Kasumi-1 (cell line): Measurements from ENCODE around the gene AMZ1.
"Not testable (repeated sequence)": the region's sequence is repeated elsewhere in the genome, so short reads cannot be mapped to it uniquely, and the experiment has no call there.

Source experiments
- DNase-seq, 2 experiments: peaks; one replicate each; lab custom pipeline; 2025; lab: John Stamatoyannopoulos, UW

AMZ1 gene

DNA sequence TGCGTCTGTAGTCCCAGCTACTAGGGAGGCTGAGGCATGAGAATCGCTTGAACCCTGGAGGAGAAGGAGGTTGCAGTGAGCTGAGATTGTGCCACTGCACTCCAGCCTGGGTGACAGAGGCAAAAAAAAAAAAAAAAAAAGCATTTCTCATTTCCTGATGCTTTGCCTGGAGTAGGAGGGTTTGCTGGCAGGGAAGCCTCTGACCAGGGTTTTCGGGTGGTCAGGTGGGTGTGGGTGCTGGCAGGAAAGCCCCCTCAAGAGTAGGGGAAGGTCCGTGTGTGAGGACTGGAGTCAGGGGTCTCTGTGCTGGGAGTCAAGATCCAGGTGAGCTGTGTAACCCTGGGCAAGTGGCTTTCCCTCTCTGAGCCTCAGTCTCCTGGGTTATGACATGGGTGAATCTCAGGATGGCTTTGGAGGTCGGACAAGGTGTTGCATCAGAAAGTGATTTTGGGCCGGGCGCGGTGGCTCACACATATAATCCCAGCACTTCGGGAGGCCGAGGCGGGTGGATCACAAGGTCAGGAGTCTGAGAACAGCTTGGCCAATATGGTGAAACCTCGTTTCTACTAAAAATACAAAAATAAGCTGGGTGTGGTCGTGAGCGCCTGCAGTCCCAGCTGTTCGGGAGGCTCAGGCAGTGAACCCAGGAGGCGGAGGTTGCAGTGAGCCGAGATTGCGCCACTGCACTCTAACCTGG is 3.2 kb downstream of the AMZ1 start:
- DNase-seq = no peak

DNA sequence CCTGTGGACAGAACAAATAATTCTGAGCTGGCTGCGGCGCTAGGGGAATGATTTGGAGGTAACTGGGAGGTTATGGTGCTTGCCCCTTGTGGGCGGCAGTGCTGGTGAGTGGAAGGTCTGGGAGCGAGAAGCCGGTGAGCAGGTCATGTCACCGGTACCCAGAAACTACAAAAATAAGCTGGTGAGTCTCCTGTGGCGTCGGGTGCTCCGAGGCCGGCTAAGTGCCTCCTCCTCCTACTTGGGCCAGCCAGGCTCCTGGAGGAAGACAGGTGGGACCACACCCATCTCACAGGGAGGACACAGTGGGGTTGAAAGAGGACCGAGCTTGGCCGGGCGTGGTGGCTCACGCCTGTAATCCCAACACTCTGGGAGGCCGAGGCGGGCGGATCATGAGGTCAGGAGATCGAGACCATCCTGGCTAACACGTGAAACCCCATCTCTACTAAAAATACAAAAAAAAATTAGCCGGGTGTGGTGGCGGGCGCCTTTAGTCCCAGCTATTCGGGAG is 4.0 kb downstream of the AMZ1 start:
- not testable (repeated sequence) for DNase-seq

DNA sequence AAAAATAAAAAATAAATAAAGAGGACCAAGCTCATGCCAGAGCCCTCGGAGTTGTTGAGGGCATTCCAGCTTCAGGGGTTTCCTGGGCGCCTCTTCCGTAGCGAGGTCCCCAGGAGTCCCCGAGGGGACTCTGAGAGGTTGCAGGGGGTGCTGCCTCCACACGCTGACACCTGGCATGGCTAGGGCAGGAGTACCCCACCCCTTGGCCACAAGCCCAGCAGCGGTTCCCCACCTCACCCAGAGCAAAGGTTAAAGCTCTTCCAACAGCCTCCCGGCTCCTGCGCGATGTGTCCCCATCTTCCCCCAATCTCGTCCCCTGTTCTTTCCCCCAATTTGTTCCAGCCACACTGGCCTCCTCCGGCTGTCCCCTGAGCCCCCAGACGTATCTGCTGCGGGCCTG is 4.5 kb downstream of the AMZ1 start:
- DNase-seq = no peak

DNA sequence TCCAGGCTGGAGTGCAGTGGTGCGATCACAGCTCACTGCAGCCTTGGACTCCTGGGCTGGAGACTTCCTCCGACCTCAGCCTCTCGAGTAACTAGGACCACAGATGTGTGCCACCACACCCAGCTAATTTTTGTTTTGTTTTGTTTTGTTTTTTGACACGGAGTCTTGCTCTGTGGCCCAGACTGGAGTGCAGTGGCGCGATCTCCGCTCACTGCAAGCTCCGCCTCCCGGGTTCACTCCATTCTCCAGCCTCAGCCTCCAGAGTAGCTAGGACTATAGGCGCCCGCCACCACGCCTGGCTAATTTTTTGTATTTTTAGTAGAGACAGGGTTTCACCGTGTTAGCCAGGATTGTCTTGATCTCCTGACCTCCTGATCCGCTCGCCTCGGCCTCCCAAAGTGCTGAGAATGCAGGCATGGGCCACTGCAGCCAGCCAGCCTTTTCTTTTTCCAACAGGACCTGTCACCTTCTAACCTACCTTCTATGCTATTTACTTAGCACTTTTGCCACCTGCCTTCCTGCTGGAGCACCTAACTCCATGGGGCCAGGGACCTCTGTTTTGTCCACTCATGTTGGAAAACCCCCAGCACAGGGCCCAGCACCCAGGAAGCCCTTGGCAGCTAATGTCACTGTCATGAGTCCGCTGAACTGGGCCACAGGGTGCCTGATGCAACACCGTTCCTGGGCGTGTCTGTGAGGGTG is 5.6 kb downstream of the AMZ1 start:
- not testable (repeated sequence) for DNase-seq

DNA sequence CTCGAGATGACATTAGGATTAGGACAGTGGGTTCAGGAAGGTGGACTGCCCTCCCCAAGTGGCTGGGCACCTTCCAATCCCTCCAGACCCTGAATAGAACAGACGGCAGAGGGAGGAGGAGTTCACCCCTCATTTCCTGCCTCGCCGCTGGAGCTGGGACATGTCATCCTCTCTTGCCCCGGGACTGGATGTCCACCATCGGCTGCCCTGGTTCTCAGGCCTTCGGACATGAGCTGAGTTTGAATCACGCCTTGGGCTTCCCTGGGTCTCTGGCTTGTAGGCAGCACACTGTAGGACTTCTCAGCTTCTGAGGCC is 6.1 kb downstream of the AMZ1 start:
- DNase-seq = not testable (repeated sequence)

DNA sequence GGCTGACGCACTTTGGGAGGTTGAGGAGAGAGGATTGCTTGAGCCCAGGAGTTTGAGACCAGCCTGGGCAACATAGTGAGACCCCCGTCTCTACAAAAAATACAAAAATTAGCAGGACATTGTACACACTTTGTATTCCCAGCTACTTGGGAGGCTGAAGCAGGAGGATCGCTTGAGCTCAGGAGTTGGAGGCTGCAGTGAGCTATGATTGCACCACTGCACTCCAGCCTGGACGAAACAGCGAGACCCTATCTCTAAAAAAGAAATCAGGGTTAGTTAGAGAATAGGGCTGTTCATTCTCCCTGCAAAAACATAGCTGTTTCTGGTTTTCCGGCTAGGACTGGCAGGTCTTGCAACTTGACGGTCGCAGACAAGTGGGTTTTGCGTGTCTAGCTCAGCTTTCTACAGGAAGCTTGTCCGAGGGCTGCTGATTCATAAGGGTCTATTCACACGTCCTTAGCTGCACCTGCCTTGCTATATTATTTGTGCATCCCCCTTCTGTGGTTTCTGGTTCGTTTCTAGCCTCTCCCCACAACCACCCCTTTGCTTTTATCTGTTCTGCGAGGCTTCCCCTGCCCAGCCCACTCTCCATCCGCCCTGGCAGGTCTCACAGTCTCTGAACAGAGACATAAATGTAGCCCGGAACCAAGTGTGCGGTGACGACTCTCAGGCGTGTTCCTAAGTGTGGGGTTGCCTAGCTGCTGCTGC is 10.7 kb downstream of the AMZ1 start:
- DNase-seq = peak; percentile 15 to 23

DNA sequence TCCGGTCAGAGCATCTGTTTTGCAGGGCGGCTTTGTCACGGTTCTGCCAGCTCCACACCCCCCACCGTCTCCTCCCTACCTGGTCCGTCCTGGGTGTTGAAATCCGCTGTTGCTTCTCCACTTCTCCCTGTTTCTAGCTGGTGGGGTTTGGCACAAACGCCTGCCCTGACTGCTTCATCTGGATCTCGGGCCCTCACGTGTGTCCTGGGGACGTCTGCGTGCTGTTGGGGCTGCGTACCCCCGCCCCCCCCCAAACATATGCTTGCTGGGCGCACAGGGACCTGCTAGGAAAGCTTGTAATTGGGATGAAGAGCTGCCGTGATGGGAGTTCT is 11.3 kb downstream of the AMZ1 start:
- DNase-seq = no peak

DNA sequence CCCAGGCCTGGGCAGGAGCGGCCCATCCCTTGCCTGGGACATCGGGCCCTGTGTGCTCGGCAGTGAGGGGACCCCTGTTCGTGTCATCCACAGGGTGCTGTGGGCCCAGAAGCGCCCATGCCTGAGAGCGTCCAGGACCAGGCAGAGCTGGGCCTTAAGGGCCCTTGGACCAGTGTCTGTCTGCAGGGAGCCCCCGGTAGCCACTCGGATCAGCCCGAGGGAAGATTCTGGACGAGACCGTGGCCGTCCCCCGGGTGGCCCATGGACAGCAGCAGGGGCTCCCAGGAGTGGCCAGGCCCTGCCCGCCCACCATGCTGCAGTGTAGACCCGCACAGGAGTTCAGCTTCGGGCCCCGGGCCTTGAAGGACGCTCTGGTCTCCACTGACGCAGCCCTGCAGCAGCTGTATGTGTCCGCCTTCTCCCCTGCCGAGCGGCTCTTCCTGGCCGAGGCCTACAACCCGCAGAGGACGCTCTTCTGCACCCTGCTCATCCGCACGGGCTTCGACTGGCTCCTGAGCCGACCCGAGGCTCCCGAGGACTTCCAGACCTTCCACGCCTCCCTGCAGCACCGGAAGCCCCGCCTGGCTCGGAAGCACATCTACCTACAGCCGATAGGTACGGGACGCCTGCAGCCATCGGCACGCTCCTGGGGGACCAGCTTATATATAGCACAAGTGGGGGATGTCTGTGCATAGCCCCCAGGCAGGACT is 12.3 kb downstream of the AMZ1 start:
- no peak for DNase-seq

DNA sequence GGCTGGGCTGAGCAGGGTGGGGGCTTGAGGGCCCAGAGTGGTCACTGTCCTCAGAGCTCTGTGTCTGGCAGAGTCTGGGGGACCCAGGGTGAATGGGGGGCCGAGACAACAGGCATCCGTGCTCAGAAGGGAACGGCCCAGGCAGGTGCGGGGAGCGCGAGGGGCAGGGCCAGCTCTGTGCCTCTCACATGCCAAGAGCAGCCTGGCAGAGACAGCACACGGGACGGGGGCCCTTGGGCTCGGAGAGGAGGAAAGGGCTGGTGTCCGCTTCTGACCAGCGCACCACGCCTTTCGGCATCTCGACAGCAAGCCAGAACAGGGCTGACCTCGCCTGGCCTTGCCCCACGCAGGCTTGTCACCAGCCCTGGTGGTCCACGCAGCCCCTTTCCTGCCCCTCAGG is 13.4 kb downstream of the AMZ1 start:
- no peak for DNase-seq

DNA sequence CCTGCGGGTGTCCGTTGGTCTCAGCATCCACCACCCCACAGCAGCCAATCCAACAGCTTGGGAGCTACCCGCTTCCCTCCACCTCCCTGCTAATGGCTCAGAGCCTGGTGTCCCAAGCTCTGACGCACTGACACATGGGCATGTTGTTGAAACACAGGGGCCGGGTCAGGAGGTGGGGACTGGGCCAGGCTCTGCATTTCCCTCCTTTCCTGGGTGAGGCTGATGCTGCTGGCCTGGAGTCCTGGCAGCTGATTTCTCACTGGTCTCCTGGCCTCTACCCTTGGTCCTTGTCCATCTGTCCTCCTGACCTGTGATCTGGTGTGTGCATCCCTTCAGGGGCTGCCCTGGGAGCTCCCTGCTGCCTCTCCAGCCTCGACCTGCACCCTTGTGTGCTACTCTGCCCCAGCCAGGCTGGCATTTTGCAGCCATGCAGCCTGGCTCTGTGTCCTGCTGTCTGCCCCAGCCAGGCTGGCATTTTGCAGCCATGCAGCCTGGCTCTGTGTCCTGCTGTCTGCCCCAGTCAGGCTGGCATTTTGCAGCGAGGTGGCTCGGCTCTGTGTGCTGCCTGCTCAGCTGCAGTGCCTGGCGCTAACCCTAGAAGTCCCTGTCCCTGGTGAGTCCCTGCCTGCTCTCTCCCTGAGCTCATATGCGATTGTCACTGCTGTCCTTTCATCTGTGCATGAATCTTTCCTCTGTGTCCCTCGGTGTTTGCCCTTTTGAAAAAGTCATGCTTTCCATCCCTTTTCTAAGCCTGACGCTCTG is 14.0 kb downstream of the AMZ1 start:
- no peak for DNase-seq

DNA sequence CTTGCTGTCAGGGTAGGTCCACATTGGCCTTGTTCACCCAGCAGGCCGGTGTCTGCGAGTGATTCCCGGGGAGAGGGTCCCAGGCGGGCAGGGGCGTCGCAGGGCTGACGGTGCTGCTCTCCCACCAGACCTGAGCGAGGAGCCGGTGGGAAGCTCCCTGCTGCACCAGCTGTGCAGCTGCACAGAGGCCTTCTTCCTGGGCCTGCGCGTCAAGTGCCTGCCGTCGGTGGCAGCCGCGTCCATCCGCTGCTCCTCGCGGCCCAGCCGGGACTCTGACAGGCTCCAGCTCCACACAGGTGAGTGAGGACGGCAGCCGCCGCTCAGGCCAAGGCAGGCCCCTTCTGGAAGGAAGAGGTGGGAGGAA is 14.6 kb downstream of the AMZ1 start:
- DNase-seq = no peak

DNA sequence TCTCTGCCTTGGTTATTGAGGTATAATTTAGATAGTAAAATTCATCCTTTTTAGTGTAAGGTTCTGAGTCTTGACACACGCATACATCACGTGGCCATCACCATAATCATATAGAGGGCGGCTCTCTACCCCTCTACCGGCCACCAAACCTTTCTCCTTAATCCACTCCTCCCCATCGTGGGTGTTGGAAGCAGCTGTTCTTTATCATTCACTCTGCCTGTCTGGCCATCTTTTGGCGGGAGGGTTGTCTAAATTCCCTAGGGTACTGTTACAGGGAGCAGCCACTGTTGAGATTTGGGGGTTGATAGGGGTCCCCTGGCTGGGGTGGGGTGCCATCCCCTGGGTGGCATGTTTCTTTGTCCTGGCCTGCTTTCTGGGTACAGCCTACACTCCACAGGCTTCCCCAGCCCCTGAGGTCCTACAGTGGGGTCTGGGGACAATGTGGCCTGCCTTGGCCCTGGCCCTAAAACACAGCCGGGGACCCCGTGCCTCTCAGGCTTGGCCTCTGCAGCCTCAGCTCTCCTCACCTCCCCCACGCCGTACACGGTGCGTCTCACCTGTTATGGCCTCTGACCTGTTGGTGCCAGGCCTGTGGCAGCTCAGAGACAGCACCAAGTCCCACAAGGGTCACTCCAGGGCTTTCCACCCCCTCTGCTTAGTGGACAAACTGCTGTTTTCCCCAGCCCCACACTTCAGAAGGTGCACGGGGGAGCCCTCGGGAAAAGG is 17.5 kb downstream of the AMZ1 start:
- no peak for DNase-seq

DNA sequence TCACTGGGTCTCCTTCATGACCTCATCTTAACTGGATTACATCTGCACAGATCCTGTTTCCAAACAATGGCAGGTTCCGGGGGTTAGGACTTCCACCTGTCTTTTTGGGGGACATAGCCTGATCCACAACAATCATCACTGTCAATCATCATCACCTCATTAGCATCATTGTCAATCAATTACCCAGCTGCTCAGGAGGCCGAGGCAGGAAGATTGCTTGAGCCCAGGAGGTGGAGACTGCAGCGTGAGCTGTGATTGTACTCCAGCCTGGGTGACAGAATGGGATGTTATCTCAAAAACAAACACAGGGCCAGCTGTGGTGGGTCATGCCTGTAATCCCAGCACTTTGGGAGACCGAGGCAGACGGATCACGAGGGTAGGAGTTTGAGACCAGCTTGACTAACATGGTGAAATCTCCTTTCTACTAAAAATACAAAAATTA is 18.7 kb downstream of the AMZ1 start:
- DNase-seq = no peak

DNA sequence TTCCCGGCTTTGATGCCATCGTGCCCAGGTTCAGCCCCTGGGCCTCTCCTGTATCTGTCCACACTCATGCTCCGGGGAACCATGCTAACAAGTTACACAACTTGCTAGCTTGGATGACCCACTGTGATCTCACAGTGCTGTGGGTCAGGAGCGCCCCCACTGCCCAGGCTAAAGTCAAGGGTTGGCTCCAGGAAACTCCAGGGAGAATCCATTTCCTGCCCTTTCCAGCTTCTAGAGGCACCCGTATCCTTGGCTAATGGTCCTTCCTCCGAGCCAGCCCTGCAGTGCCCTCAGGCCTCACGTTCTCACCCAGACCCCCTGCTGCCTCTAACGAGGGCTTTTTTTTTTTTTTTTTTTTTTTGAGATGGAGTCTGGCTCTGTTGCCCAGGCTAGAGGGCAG is 19.5 kb downstream of the AMZ1 start:
- DNase-seq = no peak

DNA sequence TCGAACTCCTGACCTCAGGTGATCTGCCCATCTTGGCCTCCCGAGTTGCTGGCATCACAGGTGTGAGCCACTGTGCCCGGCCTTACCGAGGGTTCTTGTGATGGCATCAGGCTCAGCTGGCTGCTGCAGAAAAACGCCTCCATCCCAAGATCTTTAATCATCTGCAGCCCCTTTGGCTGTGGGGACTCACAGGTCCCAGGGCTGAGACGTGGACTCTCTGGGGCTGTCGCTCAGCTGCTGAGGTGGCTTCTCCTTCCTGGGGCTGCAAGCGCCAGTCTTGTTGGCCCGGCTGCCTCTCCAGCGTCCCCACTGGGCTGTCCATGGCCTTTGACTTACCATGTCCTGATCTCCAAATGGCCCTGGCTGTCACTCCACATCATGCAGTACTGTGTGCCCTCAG is 20.0 kb downstream of the AMZ1 start:
- no peak for DNase-seq

DNA sequence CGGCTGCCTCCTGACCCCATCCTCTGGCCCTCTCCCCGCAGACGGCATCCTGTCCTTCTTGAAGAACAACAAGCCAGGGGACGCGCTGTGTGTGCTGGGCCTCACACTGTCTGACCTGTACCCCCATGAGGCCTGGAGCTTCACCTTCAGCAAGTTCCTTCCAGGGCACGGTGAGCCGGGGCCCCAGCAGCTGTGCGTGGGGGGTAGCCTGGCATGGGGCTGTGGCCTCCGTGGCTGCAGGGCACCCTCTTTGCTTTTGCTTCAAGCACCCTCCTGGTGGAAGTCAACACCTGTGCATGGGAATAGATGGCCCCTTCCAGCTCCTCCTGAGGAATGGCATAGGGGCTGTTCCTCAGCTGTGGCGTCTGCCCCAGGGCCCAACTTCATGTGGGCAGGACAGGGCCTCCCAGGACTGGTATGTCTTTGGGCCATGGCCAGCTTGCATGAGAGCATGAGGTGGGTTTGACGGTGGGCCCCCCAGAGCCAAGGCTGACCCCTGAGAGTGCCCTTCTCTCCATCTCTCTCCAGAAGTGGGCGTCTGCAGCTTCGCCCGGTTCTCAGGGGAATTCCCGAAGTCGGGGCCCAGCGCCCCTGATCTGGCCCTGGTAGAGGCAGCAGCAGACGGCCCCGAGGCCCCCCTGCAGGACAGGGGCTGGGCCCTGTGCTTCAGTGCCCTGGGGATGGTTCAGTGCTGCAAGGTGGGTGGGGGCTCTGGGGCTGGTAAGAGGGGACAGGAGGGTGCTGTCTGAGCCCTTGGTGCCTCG is 20.7 kb downstream of the AMZ1 start:
- DNase-seq = no peak

DNA sequence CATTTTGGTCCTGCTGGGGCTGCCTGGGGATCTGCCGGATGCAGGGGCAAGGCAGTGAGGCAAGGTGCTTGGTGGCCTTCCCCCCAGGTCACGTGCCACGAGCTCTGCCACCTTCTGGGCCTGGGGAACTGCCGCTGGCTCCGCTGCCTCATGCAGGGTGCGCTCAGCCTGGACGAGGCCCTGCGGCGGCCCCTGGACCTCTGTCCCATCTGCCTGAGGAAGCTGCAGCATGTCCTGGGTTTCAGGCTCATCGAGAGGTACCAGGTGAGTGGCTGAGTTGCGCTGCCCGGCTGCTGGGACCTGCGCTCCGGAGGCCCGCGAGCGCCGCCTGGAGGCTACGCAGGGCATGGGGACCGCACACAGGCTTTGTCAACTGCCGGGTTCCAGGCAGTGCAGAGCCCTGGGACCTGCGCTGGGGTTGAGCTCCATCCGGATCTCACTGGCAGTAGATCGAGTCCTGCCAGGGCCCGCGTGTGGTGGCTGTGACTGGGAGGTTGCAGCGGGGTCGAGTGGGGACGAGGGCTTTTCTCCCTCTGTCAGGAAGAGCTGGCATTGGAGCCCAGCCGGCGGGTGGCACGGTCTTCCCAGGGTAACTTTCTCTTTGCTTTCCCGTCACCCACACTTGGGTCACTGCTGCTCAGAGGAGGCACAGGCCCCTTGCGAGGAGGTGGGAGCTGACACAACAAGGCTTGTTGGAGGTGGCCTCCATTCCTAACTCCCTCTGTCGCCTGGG is 21.7 kb downstream of the AMZ1 start:
- peak; percentile 12 to 28 for DNase-seq

DNA sequence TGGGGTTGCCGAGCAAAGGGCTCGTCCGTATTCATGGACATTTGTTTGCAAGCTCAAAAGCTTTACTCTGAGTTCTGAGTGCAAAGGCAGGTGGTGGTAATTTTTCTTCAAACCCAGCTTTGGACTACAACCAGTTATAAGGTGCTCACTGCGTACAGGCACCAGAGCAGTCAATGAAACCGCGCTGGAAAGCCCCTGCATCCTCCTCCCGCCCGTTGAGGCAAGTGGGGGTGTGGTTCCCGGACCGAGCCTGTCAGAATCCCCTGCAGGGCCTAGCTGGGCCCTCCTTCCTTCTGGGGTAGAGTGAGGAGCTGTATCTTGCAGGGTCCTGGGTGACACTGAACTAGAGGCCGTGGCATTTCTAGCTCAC is 22.3 kb downstream of the AMZ1 start:
- DNase-seq = no peak

DNA sequence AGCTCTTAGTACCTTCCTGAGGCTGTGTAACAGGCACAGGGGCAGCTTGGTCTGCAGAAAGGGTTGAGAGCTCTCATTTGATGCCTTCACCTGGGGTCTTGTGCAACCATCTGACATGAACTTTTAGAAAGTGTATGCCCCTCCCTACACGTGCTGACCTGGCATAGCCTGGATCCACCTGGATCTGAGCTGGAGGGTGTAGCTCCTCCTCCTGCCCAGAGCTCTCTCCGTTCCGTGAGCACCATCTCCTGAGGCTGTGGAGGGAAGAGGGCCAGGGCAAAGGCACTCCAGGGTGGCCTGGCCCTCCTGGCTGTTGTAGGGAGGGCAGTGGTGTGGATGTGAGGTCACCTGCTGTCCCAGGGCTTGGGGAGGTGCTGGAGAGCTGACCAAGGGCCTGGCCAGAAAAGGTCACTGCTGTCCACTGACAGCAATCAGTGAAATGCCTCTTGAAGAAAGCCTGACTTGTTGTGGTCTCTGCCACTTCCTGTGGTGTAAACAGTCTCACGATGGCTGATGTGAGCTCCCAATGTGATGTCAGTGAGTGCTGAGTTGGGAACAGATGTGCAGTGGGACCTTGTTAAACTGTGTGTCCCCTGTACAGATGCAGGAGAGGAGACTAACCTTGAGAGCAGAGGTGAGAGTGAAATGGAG is 23.0 kb downstream of the AMZ1 start:
- no peak for DNase-seq
